ENCODE results near the gene VWA8. TPM values are rescaled to one million over a fixed set of nuclear protein-coding genes. Genes with fewer than 3 reads are reported as not detected.

VWA8 gene
- total RNA-seq, 2 experiments from 2014 or later = 26.3 to 27.5 TPM

GRCh38 chr13:41961466-41961760 lies 504 bp upstream of the VWA8 start:
- CTCF ChIA-PET = interaction anchor here (1.2 to 2.1 kb wide), 4 partner anchors 10 to 101 kb away, joined by 3 to 5 read pairs (median 4); no protein-coding TSS in a partner anchor
- Mint-ChIP-seq H3K4me3 (peak overlapping the region; percentile 93), H3K27ac (peak overlapping the region; percentile 96), H3K4me1 (ENCODE audit: low read depth) (peaks cover 46% of the 10 kb centered on the region), H3K36me3 (ENCODE audit: low read depth) (peaks cover 4% of the 10 kb centered on the region), H3K9me3 (no peaks in the 10 kb centered on the region), H3K27me3 (peaks cover 4% of the 10 kb centered on the region)
- no peak for TF ChIP-seq CTCF (IDR thresholded peaks at IDR 0.05)
- POLR2A ChIA-PET = interaction anchor here (1.0 to 2.2 kb wide), 7 partner anchors 17 to 153 kb away, joined by 3 to 10 read pairs (median 4); partner anchors contain the start of gene DGKH
- intact Hi-C loops (cut with micrococcal nuclease) = loop anchor here (5.0 kb wide), 2 partner anchors 44 to 76 kb away; no protein-coding TSS in a partner anchor
- ATAC-seq (no peak), DNase-seq (no peak)

- peaks cover 58% of the 10 kb centered on the region for H3K4me1 Mint-ChIP-seq (ENCODE audit: low read depth)
- POLR2A ChIA-PET = interaction anchor here (0.6 to 2.2 kb wide), 11 partner anchors 12 to 454 kb away, joined by 3 to 10 read pairs (median 3); no protein-coding TSS in a partner anchor
- ATAC-seq = peak; percentile 2
Measured at GRCh38 chr13:41960211-41960636, 685 bp downstream of the VWA8 start.

GRCh38 chr13:41956272-41956671 lies 4.6 kb downstream of the VWA8 start:
- Mint-ChIP-seq H3K36me3 (ENCODE audit: low read depth) (peaks cover 16% of the 10 kb centered on the region), H3K4me1 (ENCODE audit: low read depth) (peaks cover 53% of the 10 kb centered on the region), H3K27ac (no peak overlapping the region), H3K4me3 (no peak overlapping the region), H3K27me3 (no peaks in the 10 kb centered on the region), H3K9me3 (no peaks in the 10 kb centered on the region)
- CTCF ChIA-PET = interaction anchor here (0.8 to 1.9 kb wide), 2 partner anchors 9 to 12 kb away, joined by 4 read pairs; no protein-coding TSS in a partner anchor
- POLR2A ChIA-PET = interaction anchor here (1.1 kb wide), 1 partner anchor 30 kb away, joined by 3 read pairs; no protein-coding TSS in a partner anchor
- DNase-seq (no peak), ATAC-seq (no peak)
- TF ChIP-seq CTCF (IDR thresholded peaks at IDR 0.05) = no peak
- intact Hi-C loops (cut with micrococcal nuclease) = no loop called here

More at GRCh38 chr13:41960211-41960636, 685 bp downstream of the VWA8 start:
- Mint-ChIP-seq H3K9me3 (no peaks in the 10 kb centered on the region), H3K36me3 (ENCODE audit: low read depth) (peaks cover 6% of the 10 kb centered on the region), H3K4me3 (peak overlapping the region; percentile 93), H3K27me3 (peaks cover 2% of the 10 kb centered on the region), H3K27ac (peak overlapping the region; percentile 96)
- CTCF ChIA-PET = interaction anchor here (0.9 to 2.1 kb wide), 4 partner anchors 12 to 44 kb away, joined by 3 to 5 read pairs (median 5); no protein-coding TSS in a partner anchor
- no peak for TF ChIP-seq CTCF (IDR thresholded peaks at IDR 0.05)
- intact Hi-C loops (cut with micrococcal nuclease) = loop anchor here (5.0 kb wide), 2 partner anchors 43 to 77 kb away; no protein-coding TSS in a partner anchor
- DNase-seq = peak; percentile 11

- intact Hi-C loops (cut with micrococcal nuclease) = no loop called here
- ATAC-seq (no peak), DNase-seq (peak; percentile 24)
- ChIA-PET CTCF (interaction anchor here (0.6 to 1.9 kb wide), 3 partner anchors 10 to 590 kb away, joined by 3 to 4 read pairs (median 4); no protein-coding TSS in a partner anchor), POLR2A (no interaction called here)
- Mint-ChIP-seq H3K4me1 (ENCODE audit: low read depth) (peaks cover 54% of the 10 kb centered on the region), H3K36me3 (ENCODE audit: low read depth) (peaks cover 18% of the 10 kb centered on the region), H3K9me3 (no peaks in the 10 kb centered on the region), H3K27me3 (no peaks in the 10 kb centered on the region), H3K27ac (no peak overlapping the region), H3K4me3 (no peak overlapping the region)
- no peak for TF ChIP-seq CTCF (IDR thresholded peaks at IDR 0.05)
Measured at GRCh38 chr13:41955605-41956004, 5.3 kb downstream of the VWA8 start.

- H3K27ac Mint-ChIP-seq = peak overlapping the region; percentile 14
- H3K9me3 Mint-ChIP-seq = no peaks in the 10 kb centered on the region
- no peak overlapping the region for H3K4me3 Mint-ChIP-seq
- POLR2A ChIA-PET = no interaction called here
- CTCF ChIA-PET = interaction anchor here (0.6 to 1.2 kb wide), 2 partner anchors 9 to 11 kb away, joined by 3 to 4 read pairs; no protein-coding TSS in a partner anchor
- no peaks in the 10 kb centered on the region for H3K27me3 Mint-ChIP-seq
- DNase-seq (no peak), ATAC-seq (no peak)
- peaks cover 47% of the 10 kb centered on the region for H3K4me1 Mint-ChIP-seq (ENCODE audit: low read depth)
- intact Hi-C loops (cut with micrococcal nuclease) = no loop called here
- H3K36me3 Mint-ChIP-seq (ENCODE audit: low read depth) = peaks cover 21% of the 10 kb centered on the region
- TF ChIP-seq CTCF (IDR thresholded peaks at IDR 0.05) = no peak
Measured at GRCh38 chr13:41954226-41954625, 6.7 kb downstream of the VWA8 start.

Data from activated CD8-positive, alpha-beta T cell treated with anti-CD3 and anti-CD28 coated beads for 36 hours (primary cell).